K562 (cell line): Measurements from ENCODE around the gene S100A8. TPM values are rescaled to one million over a fixed set of nuclear protein-coding genes. Genes with fewer than 3 reads are reported as not detected.
A peak's percentile ranks its signal among the peaks of the same experiment; 100 is the strongest.

ENCODE experiments used
- CBX3 ChIP-seq, 2 experiments: IDR thresholded peaks; 1 replicate in 1 of 2; 2 replicates in 1 of 2; pipeline ENCODE4 v1.6.1; 2012; ENCODE audit warnings: inconsistent platforms in 2 of 2, low read length in 2 of 2, borderline replicate concordance in 1 of 2, control low read depth in 1 of 2
- LCOR ChIP-seq: sonication (generic); formaldehyde crosslinking; IDR thresholded peaks from 2 replicates; pipeline ENCODE4 v1.8.0; 2022; ENCODE audit warnings: mild to moderate bottlenecking, missing genetic modification reagents
- MYC ChIP-seq, 2 experiments: fragments of 250-450 bp in 1 of 2; sonication (Bioruptor Pico) in 1 of 2; IDR thresholded peaks; 2 replicates each; pipeline versions ENCODE4 v1.5.1 to v1.6.1; 2012 to 2021; ENCODE audit warnings: low read depth in 2 of 2, borderline replicate concordance in 1 of 2, improper control_type of control experiment in 1 of 2, low read length in 1 of 2, mild to moderate bottlenecking in 1 of 2, moderate library complexity in 1 of 2
- SIN3B ChIP-seq: fragments of 450-650 bp; IDR thresholded peaks from 2 replicates; pipeline ENCODE4 v1.6.1; 2017; ENCODE audit warnings: low read depth, mild to moderate bottlenecking, moderate library complexity
- SMC3 ChIP-seq: conservative IDR thresholded peaks from 2 replicates; pipeline ENCODE4 v1.6.1; 2011; ENCODE audit warnings: low read depth, low read length, improper control_type of control experiment; ENCODE audit not compliant: insufficient read depth
- SREBF2 ChIP-seq: sonication (generic); formaldehyde crosslinking; IDR thresholded peaks from 2 replicates; pipeline ENCODE4 v1.4.0; 2020; ENCODE audit warnings: mild to moderate bottlenecking, missing genetic modification reagents
- ZNF75A ChIP-seq: fragments of 450-650 bp; formaldehyde crosslinking; IDR thresholded peaks from 2 replicates; pipeline ENCODE4 v1.4.0; 2020; ENCODE audit warnings: mild to moderate bottlenecking
- polyA plus RNA-seq, 8 experiments: library from polyadenylated mRNA; depleted of rRNA in 4 of 8; stranded (reverse) in 5 of 8; unstranded in 3 of 8; fragments of >200 nt; fragmentation: Nextera tagmentation in 2 of 8; fragmentation: Illumina TruSeq in 1 of 8; extraction: Ambion mirVana in 2 of 8; extraction: Trizol in 1 of 8; gene quantifications; 2 replicates each; pipeline versions ENCODE4 v1.2.1 to v1.2.3, GENCODE V29; 2011 to 2014; ENCODE audit warnings: inconsistent platforms in 1 of 8, missing spikeins in 1 of 8
- total RNA-seq, 7 experiments: library from RNA; depleted of rRNA in 6 of 7; stranded (reverse); fragments of >200 nt in 6 of 7; fragmentation: Illumina TruSeq in 2 of 7; extraction: Trizol in 2 of 7; gene quantifications; 2 replicates each; pipeline versions ENCODE4 v1.2.1 to v1.2.3, GENCODE V29; 2011 to 2021; ENCODE audit warnings: low replicate concordance in 1 of 7
- TF ChIP-seq, protein P1 (sequence below): sonication (generic); formaldehyde crosslinking; IDR thresholded peaks from 2 replicates; pipeline ENCODE4 v1.8.0; 2023; ENCODE audit warnings: mild to moderate bottlenecking, missing genetic modification reagents
- TF ChIP-seq, protein P2 (sequence below), 3 experiments: fragments of 200-800 bp in 1 of 3; sonication (Bioruptor generic) in 1 of 3; sonication (generic) in 1 of 3; formaldehyde crosslinking in 1 of 3; IDR thresholded peaks; 2 replicates each; pipeline versions ENCODE4 v1.6.1 to v1.8.0; 2016 to 2022; ENCODE audit warnings: mild to moderate bottlenecking in 2 of 3, missing compliant biosample characterization in 2 of 3, missing genetic modification characterization in 2 of 3, missing genetic modification reagents in 1 of 3
- TF ChIP-seq, protein P3 (sequence below): fragments of 250-450 bp; sonication (Bioruptor Pico); IDR thresholded peaks from 2 replicates; pipeline ENCODE4 v1.8.0; 2022; ENCODE audit warnings: moderate library complexity, mild to moderate bottlenecking, inconsistent platforms
- TF ChIP-seq, protein P4 (sequence below): fragments of 450-650 bp; IDR thresholded peaks from 2 replicates; pipeline ENCODE4 v1.6.1; 2014; ENCODE audit warnings: low read depth, mild to moderate bottlenecking, moderate library complexity, borderline replicate concordance
- TF ChIP-seq, protein P5 (sequence below), 2 experiments: fragments of 450-650 bp; IDR thresholded peaks; 2 replicates each; pipeline ENCODE4 v1.6.1; 2018; ENCODE audit warnings: mild to moderate bottlenecking in 2 of 2, low read depth in 1 of 2; ENCODE audit not compliant: partially characterized antibody in 2 of 2

S100A8 gene
- total and polyA plus RNA-seq, 9 of the 15 experiments (the other 6 are each of a cell fraction or from before 2014, with no cell fraction given): 0.15 to 0.60 TPM; not detected in 7

DNA sequence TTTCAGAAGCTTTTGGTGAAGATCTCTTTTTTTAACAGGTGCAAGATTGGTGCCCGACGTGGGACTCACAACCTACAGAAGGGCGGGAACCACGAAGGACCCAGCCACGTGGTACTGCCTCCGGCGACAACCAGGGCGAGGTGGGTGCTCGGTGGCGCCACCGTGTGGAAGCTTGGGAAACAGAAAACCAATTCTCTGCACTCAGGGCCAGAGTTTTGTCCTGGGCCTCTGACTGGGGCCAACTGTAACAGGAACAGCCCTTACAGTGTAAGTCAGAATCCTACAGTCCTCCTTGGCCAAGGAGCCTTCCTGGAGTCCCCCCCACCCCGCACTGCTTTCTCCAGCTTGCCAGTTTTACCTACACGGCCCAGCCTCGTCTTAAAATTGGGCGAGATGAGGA lies 13.9 kb upstream of the S100A8 start (continued):
- TF ChIP-seq, protein P1, sequence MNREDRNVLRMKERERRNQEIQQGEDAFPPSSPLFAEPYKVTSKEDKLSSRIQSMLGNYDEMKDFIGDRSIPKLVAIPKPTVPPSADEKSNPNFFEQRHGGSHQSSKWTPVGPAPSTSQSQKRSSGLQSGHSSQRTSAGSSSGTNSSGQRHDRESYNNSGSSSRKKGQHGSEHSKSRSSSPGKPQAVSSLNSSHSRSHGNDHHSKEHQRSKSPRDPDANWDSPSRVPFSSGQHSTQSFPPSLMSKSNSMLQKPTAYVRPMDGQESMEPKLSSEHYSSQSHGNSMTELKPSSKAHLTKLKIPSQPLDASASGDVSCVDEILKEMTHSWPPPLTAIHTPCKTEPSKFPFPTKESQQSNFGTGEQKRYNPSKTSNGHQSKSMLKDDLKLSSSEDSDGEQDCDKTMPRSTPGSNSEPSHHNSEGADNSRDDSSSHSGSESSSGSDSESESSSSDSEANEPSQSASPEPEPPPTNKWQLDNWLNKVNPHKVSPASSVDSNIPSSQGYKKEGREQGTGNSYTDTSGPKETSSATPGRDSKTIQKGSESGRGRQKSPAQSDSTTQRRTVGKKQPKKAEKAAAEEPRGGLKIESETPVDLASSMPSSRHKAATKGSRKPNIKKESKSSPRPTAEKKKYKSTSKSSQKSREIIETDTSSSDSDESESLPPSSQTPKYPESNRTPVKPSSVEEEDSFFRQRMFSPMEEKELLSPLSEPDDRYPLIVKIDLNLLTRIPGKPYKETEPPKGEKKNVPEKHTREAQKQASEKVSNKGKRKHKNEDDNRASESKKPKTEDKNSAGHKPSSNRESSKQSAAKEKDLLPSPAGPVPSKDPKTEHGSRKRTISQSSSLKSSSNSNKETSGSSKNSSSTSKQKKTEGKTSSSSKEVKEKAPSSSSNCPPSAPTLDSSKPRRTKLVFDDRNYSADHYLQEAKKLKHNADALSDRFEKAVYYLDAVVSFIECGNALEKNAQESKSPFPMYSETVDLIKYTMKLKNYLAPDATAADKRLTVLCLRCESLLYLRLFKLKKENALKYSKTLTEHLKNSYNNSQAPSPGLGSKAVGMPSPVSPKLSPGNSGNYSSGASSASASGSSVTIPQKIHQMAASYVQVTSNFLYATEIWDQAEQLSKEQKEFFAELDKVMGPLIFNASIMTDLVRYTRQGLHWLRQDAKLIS (CRISPR knock-in tag): peak; percentile 60; the same call in 1 of the 2 replicates
- TF ChIP-seq LCOR: peak; percentile 94
- TF ChIP-seq, protein P2, sequence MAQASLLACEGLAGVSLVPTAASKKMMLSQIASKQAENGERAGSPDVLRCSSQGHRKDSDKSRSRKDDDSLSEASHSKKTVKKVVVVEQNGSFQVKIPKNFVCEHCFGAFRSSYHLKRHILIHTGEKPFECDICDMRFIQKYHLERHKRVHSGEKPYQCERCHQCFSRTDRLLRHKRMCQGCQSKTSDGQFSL (CRISPR knock-in tag; IDR thresholded peaks at IDR 0.05): no peak
- TF ChIP-seq, protein P2 (tag; IDR thresholded peaks at IDR 0.05): no peak
- TF ChIP-seq CBX3 (IDR thresholded peaks at IDR 0.05; ENCODE audit: borderline replicate concordance in 1 of 2, low read length in 2 of 2): peak in 1 of 2 experiments; percentile 98; a peak in 2 of 3 replicates
- TF ChIP-seq, protein P3, sequence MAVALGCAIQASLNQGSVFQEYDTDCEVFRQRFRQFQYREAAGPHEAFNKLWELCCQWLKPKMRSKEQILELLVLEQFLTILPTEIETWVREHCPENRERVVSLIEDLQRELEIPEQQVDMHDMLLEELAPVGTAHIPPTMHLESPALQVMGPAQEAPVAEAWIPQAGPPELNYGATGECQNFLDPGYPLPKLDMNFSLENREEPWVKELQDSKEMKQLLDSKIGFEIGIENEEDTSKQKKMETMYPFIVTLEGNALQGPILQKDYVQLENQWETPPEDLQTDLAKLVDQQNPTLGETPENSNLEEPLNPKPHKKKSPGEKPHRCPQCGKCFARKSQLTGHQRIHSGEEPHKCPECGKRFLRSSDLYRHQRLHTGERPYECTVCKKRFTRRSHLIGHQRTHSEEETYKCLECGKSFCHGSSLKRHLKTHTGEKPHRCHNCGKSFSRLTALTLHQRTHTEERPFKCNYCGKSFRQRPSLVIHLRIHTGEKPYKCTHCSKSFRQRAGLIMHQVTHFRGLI (CRISPR knock-in tag): no peak
- TF ChIP-seq, protein P4, sequence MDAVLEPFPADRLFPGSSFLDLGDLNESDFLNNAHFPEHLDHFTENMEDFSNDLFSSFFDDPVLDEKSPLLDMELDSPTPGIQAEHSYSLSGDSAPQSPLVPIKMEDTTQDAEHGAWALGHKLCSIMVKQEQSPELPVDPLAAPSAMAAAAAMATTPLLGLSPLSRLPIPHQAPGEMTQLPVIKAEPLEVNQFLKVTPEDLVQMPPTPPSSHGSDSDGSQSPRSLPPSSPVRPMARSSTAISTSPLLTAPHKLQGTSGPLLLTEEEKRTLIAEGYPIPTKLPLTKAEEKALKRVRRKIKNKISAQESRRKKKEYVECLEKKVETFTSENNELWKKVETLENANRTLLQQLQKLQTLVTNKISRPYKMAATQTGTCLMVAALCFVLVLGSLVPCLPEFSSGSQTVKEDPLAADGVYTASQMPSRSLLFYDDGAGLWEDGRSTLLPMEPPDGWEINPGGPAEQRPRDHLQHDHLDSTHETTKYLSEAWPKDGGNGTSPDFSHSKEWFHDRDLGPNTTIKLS: peak; percentile 73; the same call in 1 of the 2 replicates
- peak; percentile 79 for TF ChIP-seq MYC (IDR thresholded peaks at IDR 0.05; ENCODE audit: low read depth, low read length)
- TF ChIP-seq MYC (CRISPR knock-in tag; IDR thresholded peaks at IDR 0.05; ENCODE audit: borderline replicate concordance, low read depth): no peak
- TF ChIP-seq, protein P5, sequence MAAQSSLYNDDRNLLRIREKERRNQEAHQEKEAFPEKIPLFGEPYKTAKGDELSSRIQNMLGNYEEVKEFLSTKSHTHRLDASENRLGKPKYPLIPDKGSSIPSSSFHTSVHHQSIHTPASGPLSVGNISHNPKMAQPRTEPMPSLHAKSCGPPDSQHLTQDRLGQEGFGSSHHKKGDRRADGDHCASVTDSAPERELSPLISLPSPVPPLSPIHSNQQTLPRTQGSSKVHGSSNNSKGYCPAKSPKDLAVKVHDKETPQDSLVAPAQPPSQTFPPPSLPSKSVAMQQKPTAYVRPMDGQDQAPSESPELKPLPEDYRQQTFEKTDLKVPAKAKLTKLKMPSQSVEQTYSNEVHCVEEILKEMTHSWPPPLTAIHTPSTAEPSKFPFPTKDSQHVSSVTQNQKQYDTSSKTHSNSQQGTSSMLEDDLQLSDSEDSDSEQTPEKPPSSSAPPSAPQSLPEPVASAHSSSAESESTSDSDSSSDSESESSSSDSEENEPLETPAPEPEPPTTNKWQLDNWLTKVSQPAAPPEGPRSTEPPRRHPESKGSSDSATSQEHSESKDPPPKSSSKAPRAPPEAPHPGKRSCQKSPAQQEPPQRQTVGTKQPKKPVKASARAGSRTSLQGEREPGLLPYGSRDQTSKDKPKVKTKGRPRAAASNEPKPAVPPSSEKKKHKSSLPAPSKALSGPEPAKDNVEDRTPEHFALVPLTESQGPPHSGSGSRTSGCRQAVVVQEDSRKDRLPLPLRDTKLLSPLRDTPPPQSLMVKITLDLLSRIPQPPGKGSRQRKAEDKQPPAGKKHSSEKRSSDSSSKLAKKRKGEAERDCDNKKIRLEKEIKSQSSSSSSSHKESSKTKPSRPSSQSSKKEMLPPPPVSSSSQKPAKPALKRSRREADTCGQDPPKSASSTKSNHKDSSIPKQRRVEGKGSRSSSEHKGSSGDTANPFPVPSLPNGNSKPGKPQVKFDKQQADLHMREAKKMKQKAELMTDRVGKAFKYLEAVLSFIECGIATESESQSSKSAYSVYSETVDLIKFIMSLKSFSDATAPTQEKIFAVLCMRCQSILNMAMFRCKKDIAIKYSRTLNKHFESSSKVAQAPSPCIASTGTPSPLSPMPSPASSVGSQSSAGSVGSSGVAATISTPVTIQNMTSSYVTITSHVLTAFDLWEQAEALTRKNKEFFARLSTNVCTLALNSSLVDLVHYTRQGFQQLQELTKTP (IDR thresholded peaks at IDR 0.05; ENCODE audit: low read depth in 1 of 2, partially characterized antibody in 2 of 2): no peak
- TF ChIP-seq SREBF2 (CRISPR knock-in tag): no peak
- no peak for TF ChIP-seq SIN3B
- TF ChIP-seq SMC3: peak; percentile 58
- no peak for TF ChIP-seq ZNF75A
